Measurements from ENCODE around the gene LLGL1.

Gene LLGL1

DNA sequence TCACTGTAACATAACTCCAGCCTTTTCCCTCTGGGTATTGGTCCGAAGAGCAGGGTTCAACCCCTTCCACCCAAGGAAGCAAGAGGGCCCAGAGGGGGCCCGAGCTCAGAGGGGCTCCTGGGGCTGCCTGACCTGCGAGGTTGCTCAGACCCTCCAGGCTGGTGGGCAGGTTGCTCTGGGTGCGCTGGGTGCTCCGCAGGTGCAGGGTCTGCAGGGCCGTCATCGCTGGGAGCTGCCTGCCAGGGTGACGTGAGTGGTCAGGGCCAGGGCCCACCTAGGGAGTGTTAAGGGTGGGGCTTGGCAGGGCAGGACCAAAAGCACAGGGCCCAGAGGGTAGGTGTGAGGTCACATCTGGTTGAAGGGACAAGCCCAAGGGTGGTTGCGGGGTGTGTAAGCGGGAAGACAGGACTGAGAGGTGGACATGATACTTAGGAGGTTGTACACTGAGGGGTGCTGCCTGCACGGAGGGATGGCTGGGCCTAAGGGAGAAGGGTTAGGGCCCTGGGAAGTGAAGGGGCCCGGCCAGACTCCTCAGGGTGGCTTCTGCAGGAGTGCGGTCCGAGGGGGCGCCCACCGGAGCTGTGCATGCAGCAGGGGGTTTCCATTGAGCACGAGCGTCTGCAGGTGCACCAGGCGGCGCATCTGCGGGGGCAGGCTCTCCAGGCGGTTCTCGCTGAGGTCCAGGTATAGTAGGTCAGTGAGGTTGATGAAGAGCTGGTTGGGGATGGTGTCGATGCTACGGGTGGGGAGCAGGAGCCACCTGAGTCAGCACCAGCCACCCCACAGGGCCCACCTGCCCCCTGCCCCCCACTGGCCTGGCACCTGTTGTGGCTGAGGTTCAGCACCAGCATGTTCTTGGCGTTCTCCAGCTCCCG is 28.7 kb downstream of the LLGL1 start:
- DNase-seq, result no peak

DNA sequence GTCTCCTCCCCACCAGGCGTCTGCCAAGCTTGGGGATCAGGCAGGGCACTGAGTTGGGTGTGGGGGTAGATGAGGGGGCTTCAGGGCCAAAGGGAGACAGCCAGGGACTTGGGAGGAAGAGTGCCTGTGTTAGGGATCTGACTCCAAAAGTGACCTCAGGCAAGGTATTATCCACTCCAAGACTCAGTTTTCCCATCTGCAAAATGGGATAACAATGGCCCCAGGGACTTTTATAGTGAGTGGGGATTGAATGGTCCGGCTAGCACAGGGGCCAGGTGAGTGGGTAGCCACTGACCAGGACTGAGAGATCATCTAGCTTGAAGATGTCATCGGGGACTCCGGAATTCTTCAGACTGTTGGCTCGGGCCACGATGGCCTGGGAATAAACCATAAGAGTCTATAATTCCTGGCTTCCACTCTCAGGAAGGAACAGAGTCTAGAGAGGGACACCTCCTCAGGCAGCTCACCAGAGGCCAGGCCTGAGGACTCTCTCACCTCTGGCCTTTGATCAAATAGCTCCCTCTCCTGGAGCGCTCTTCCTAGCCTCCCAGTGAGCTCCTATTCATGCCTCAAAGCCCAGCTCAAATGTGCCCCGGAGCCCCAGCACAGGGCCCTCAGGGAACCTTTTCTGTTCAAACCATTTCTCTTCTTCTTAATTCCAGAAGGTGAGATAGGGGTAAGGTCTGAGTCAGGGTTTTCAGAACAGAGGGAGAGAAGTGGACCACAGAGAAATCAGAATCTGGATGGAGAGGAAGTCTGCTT is 29.6 kb downstream of the LLGL1 start:
- no peak for DNase-seq

GRCh38 chr17:18256351-18256750 is 30.9 kb downstream of the LLGL1 start:
- no peak for DNase-seq

GRCh38 chr17:18256776-18257175 is 31.3 kb downstream of the LLGL1 start:
- no peak for DNase-seq

DNA sequence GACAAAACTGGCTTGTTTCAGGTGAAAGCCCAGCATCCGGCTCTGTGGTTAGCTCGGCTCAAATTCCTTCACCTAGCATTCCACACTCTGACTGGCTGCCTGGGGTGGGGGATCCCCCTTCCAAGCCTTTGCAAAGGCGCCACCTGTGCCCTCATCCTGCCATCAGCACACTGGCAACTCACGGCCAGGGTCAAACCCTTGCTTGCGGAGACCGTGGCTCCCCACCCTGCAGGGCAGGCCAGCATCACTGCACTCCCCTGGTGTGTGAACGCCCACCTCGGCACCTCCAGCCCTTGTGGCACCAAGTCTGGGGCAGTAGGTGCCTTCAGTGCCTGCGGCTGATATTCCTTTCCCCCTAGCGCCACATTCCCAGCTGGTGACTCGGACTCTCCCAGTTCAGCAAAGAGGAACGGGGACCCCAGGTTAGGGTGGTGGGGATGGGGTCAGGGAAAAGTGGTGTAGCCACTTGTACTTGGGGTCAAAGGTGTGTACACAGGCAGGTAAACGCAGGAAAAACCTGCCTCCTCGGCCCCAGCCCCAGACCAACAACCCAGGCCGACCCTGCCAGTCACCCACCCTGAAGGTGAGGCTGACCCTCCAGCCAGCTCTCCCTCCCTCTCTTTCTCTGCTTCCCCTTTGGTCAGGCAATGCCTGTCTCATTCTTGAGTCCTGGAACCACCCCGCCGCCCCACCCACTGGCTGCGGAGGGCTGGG is 32.0 kb downstream of the LLGL1 start:
- peak; percentile 45 for DNase-seq

DNA sequence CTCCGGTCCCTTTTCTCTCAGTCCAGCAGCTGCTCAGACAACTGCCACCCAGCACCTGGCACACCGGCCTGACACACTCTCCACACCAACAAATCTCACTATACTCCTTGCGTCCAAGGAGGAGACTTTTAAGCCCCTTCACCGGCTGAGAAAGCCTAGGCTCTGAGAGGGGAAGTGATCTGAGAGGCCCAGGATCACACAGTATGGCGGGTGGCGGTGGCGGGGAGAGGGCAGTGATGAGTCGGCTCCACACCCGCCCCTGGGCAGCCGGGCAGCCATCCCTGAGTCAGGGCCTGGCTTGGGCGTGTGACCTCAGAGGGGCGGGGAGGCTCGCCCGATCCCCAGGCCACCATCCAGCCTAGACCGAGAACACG is 32.5 kb downstream of the LLGL1 start:
- DNase-seq, result peak; percentile 78

GRCh38 chr17:18258356-18259038 is 33.1 kb downstream of the LLGL1 start, which contains the start of gene FLII:
FLII (minus strand) TSS chr17:18258738; CDS start chr17:18258690, 48 bp downstream.
- DNase-seq, result peak; percentile 70

DNA sequence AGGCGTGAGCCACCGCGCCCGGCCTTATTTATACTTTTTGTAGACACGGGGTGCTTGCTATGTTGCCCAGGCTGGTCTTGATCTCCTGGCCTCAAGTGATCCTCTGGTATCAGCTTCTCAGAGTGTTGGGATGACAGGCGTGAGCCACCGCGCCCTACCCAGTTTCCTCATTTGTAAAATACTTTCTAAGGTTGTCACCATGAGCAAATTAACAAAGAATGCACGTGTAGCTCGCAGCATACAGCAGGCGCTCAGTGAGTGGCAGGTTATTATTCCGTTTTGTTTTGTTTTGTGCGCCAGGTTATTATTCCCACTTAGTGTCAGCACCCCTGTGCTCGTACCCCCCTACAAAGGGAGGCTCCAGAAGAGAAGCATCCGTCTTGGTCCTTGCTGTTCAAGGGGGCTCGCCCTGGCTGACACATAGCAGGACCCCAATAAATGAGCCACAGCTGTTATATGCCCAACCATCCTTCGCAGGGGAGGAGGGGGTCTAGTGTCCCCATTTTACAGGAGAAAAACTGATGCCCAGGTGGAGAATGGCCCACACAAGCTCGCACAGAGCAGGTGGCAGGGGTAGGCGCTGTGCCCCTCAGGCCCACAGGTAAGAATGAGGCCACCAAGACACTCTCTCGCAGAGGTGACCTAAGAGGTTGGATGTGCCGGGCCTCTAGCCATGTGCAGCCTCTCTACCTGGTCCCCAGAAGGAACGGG is 34.3 kb downstream of the LLGL1 start:
- no peak for DNase-seq

DNA sequence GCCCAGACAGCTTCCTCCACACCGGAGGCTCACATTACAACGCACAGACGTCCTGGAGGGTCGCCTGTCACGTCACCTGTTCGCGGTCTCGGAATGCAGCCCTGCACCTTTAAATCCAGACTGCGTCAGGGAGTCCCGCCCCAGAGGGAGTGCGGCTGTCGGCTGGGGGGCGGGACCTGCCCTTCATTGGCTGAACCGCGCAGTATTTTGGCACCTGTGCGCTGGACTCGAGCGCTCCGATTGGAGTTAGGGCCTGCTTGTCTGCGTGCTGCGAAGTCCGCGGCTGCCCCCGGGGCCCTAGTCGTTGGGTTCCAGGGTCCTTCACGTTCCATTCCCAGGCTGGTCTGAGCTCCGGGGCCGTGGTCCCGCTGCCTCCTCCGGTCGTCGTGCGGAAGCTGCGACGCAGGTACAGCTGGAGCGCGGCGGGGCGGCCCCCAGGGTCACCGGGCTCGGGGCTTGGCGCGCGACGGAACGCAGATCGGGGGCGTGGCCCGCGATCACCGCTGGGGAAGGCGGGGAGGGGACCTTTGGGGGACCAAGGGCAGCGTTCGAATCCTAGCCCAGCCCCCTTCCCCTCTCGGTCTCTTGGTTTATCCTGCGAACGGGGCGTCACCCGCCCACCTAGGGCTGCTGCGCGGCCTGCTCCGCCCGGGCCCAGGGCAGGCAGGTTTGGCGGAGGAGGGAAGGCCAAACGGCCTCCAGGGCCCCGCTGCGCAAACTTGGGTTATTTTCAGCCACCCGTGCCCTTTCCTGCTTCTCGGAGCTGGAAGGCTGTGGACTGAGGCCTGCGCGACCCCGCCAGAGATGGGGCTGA is 35.1 kb downstream of the LLGL1 start, which contains the start of gene MIEF2:
MIEF2 (plus strand) TSS at position 331 of the 814 bp plus-strand sequence. CDS start 2,059 bp downstream, outside the sequence.
- peak; percentile 90 for DNase-seq

GRCh38 chr17:18261146-18261515 is 35.7 kb downstream of the LLGL1 start:
- peak; percentile 58 for DNase-seq

GRCh38 chr17:18261659-18262058 is 36.2 kb downstream of the LLGL1 start:
- DNase-seq, result no peak

- no peak for DNase-seq
Observed at GRCh38 chr17:18262111-18262510, 36.7 kb downstream of the LLGL1 start.

GRCh38 chr17:18262641-18263040 is 37.2 kb downstream of the LLGL1 start:
- no peak for DNase-seq

- DNase-seq, result no peak
Observed at GRCh38 chr17:18263885-18264682, 38.6 kb downstream of the LLGL1 start.

- DNase-seq, result no peak
Observed at GRCh38 chr17:18267366-18267765, 41.9 kb downstream of the LLGL1 start.

DNA sequence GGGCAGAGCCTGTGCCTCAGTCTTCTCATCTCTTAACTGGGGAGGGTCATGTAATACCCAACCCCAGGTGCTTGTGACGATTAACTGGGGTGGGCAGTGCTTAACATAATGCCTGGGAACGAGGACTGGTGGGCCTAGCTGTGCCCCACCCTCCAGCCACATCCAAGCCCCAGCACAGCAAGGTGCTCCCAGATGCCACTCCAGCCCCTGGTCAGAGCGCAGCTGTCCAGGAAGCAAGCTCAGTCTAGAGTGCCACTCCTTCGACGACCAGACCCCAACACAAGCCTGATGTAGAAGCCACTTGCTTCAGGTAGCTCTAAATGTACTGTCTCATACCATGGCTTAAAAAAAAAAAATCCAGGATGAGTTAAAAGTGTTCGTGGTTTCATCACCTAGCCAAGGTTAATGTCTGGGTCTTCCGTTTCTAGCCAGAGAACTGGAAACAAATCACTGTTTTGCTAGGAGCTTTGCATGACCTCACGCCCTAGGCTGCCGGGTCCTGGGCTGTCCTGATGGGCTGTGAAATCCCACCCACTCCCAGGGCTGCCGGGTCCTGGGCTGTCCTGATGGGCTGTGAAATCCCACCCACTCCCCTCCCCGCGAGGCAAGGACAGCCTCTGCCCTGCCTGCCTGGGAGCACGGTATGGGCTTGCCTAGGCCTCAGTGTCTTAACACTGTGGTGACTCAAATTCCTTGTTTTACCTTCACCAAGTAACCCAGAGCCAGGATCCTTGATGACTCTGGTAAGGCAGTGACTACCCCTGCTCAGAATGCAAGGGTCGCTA is 42.7 kb downstream of the LLGL1 start:
- DNase-seq, result no peak

GRCh38 chr17:18270046-18270931 is 44.9 kb downstream of the LLGL1 start:
- DNase-seq, result no peak

DNA sequence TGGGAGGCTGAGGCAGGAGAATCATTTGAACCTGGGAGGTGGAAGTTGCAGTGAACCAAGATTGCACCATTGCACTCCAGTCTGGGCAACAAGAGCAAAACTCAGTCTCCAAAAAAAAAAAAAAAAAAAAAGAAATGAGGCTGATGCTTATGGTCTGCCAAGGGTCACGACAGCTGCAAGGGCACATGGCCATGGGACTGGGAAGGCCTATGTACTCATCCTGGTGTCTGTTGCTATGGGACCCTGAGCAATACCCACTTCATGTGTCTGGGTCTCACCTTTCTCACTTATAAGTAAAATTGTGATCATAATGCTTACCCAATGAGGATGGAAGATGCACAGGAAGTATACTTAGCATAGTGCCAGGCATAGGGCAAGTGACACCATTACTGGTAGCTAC is 51.6 kb downstream of the LLGL1 start:
- no peak for DNase-seq
